ENCODE data around the gene SOX6.

- TF ChIP-seq CTCF (IDR thresholded peaks at IDR 0.05) (no peak), POLR2A (IDR thresholded peaks at IDR 0.05) (no peak)
Observed at GRCh38 chr11:15969701-15970329, 386.5 kb downstream of the SOX6 start.

All from vagina (tissue), 2 donors.